Neural cell (in vitro differentiated cells): Measurements from ENCODE around the gene IL12B. TPM values are rescaled to one million over a fixed set of nuclear protein-coding genes. Genes with fewer than 3 reads are reported as not detected.

ENCODE experiments used
- H2AFZ ChIP-seq: fragments of 200-600, 300-800 bp; sonication (generic), shearing (Covaris generic); 2 replicates; pipeline ENCODE4 v1.6.0; 2014; ENCODE audit warnings: low read depth, mild to moderate bottlenecking, antibody characterized with exemption, low read length, moderate library complexity
- H3F3A ChIP-seq: fragments of 200-600 bp; shearing (Covaris generic); 2 replicates; pipeline ENCODE4 v1.6.1; 2016; ENCODE audit warnings: mild to moderate bottlenecking, moderate library complexity, mixed read lengths, antibody characterized with exemption, low read length; ENCODE audit not compliant: insufficient read depth, poor library complexity, severe bottlenecking
- H3K27ac ChIP-seq: fragments of 200-600, 300-800 bp; sonication (generic), shearing (Covaris generic); 2 replicates; pipeline ENCODE4 v1.5.1; 2014; ENCODE audit warnings: mild to moderate bottlenecking, low read length, moderate library complexity
- H3K27me3 ChIP-seq: fragments of 300-800, 200-600 bp; sonication (generic), shearing (Covaris generic); 2 replicates; pipeline ENCODE4 v1.6.0; 2014; ENCODE audit warnings: mild to moderate bottlenecking, low read depth, low read length, moderate library complexity; ENCODE audit not compliant: insufficient read depth
- H3K36me3 ChIP-seq: fragments of 300-800, 200-600 bp; sonication (generic), shearing (Covaris generic); 2 replicates; pipeline ENCODE4 v1.5.1; 2014; ENCODE audit warnings: mild to moderate bottlenecking, antibody characterized with exemption, low read length, moderate library complexity; ENCODE audit not compliant: insufficient read depth
- H3K4me2 ChIP-seq: fragments of 300-800, 200-600 bp; sonication (generic), shearing (Covaris generic); 2 replicates; pipeline ENCODE4 v1.6.0; 2014; ENCODE audit warnings: mild to moderate bottlenecking, low read length
- H3K4me3 ChIP-seq: fragments of 300-800, 200-600 bp; sonication (generic), shearing (Covaris generic); 2 replicates; pipeline ENCODE4 v1.5.1; 2014; ENCODE audit warnings: mild to moderate bottlenecking, low read length, moderate library complexity
- H3K79me2 ChIP-seq: fragments of 200-600 bp; shearing (Covaris generic); replicated peaks from 2 replicates; pipeline ENCODE4 v1.6.0; 2014; ENCODE audit warnings: mild to moderate bottlenecking, low read length, moderate library complexity; ENCODE audit not compliant: insufficient read depth
- H3K9ac ChIP-seq: fragments of 300-800, 200-600 bp; sonication (generic), shearing (Covaris generic); 2 replicates; pipeline ENCODE4 v1.6.1; 2016; ENCODE audit warnings: mild to moderate bottlenecking, low read length, mixed read lengths
- H3K9me2 ChIP-seq: fragments of 200-600 bp; shearing (Covaris generic); 2 replicates; pipeline ENCODE4 v1.6.1; 2016; ENCODE audit warnings: mild to moderate bottlenecking, low read length, mixed read lengths; ENCODE audit not compliant: insufficient read depth
- H3K9me3 ChIP-seq: fragments of 200-600, 300-800 bp; sonication (generic), shearing (Covaris generic); 2 replicates; pipeline ENCODE4 v1.6.1; 2016; ENCODE audit warnings: mild to moderate bottlenecking, mixed run types, low read length, moderate library complexity, mixed read lengths
- H4K20me1 ChIP-seq: fragments of 200-600 bp; shearing (Covaris generic); 2 replicates; pipeline ENCODE4 v1.6.1; 2016; ENCODE audit warnings: mild to moderate bottlenecking, mixed run types; ENCODE audit not compliant: insufficient read depth
- CTCF ChIP-seq: fragments of 450-650 bp; IDR thresholded peaks from 2 replicates; pipeline ENCODE4 v1.5.1; 2014; ENCODE audit warnings: antibody characterized with exemption, mild to moderate bottlenecking, moderate library complexity; ENCODE audit not compliant: poor library complexity, severe bottlenecking
- EP300 ChIP-seq: fragments of 450-650 bp; conservative IDR thresholded peaks from 2 replicates; pipeline ENCODE4 v1.6.1; 2014; ENCODE audit warnings: antibody characterized with exemption, mild to moderate bottlenecking, moderate library complexity; ENCODE audit not compliant: poor library complexity, severe bottlenecking
- EZH2 ChIP-seq: fragments of 200-600, 300-800 bp; shearing (Covaris generic), sonication (generic); IDR thresholded peaks from 2 replicates; pipeline ENCODE4 v1.6.1; 2014; ENCODE audit warnings: antibody characterized with exemption, low read length, borderline replicate concordance, mild to moderate bottlenecking; ENCODE audit not compliant: insufficient read depth, poor library complexity, severe bottlenecking
- MXI1 ChIP-seq: fragments of 450-650 bp; conservative IDR thresholded peaks from 2 replicates; pipeline ENCODE4 v1.6.1; 2014; ENCODE audit warnings: antibody characterized with exemption, mild to moderate bottlenecking; ENCODE audit not compliant: poor library complexity, severe bottlenecking
- POLR2AphosphoS5 ChIP-seq: IDR thresholded peaks from 2 replicates; pipeline ENCODE4 v1.6.1; 2012
- RAD21 ChIP-seq: fragments of 450-650 bp; conservative IDR thresholded peaks from 2 replicates; pipeline ENCODE4 v1.6.1; 2014; ENCODE audit warnings: antibody characterized with exemption, mild to moderate bottlenecking, moderate library complexity
- REST ChIP-seq: IDR thresholded peaks from 2 replicates; pipeline ENCODE4 v1.6.1; 2012; ENCODE audit warnings: borderline replicate concordance
- SMC3 ChIP-seq: fragments of 450-650 bp; conservative IDR thresholded peaks from 2 replicates; pipeline ENCODE4 v1.6.1; 2014; ENCODE audit warnings: antibody characterized with exemption, mild to moderate bottlenecking, moderate library complexity; ENCODE audit not compliant: poor library complexity
- TAF1 ChIP-seq: IDR thresholded peaks from 2 replicates; pipeline ENCODE4 v1.6.1; 2012; ENCODE audit warnings: low read depth
- polyA plus RNA-seq: library from polyadenylated mRNA; depleted of rRNA; stranded (reverse); fragments of >200 nt; gene quantifications from 2 replicates; pipeline ENCODE4 v1.2.3, GENCODE V29; 2014

IL12B gene
- polyA plus RNA-seq, 1 donor from 2014 or later: not detected

GRCh38 chr5:159337016-159337955 lies 7.0 kb upstream of the IL12B start:
- Histone ChIP-seq H3K9me2 (no peaks in the 10 kb centered on the region), H3F3A (no peaks in the 10 kb centered on the region), H3K9ac (no peak overlapping the region), H3K79me2 (no peaks in the 10 kb centered on the region), H3K9me3 (no peaks in the 10 kb centered on the region), H3K36me3 (no peaks in the 10 kb centered on the region), H3K4me2 (no peak overlapping the region), H3K27ac (no peak overlapping the region), H3K4me3 (no peak overlapping the region), H2AFZ (no peak overlapping the region), H3K27me3 (no peaks in the 10 kb centered on the region), H4K20me1 (no peaks in the 10 kb centered on the region)
- no peak for TF ChIP-seq REST
- no peak for TF ChIP-seq EZH2
- TF ChIP-seq EP300: no peak
- no peak for TF ChIP-seq MXI1
- TF ChIP-seq CTCF: no peak
- no peak for TF ChIP-seq SMC3
- TF ChIP-seq TAF1: no peak
- TF ChIP-seq POLR2AphosphoS5: no peak
- TF ChIP-seq RAD21: no peak

GRCh38 chr5:159336586-159336985 lies 6.3 kb upstream of the IL12B start:
- no peak overlapping the region for H3K9ac ChIP-seq

More at GRCh38 chr5:159336586-159336985, 6.3 kb upstream of the IL12B start:
- Histone ChIP-seq H3K9me2 (no peaks in the 10 kb centered on the region), H3K4me3 (no peak overlapping the region), H4K20me1 (no peaks in the 10 kb centered on the region), H3K79me2 (no peaks in the 10 kb centered on the region), H3K27ac (no peak overlapping the region), H3F3A (no peaks in the 10 kb centered on the region), H2AFZ (no peak overlapping the region), H3K27me3 (no peaks in the 10 kb centered on the region), H3K36me3 (no peaks in the 10 kb centered on the region), H3K9me3 (no peaks in the 10 kb centered on the region), H3K4me2 (no peak overlapping the region)
- TF ChIP-seq REST (no peak), POLR2AphosphoS5 (no peak), MXI1 (no peak), TAF1 (no peak), SMC3 (no peak), EP300 (no peak), RAD21 (no peak), EZH2 (no peak), CTCF (no peak)
